Measurements from ENCODE around the gene CPNE6.

CPNE6 gene

GRCh38 chr14:24098927-24099813 lies 27.8 kb downstream of the CPNE6 start:
- no peak for TF ChIP-seq GATA2 (IDR thresholded peaks at IDR 0.05; ENCODE audit: low read depth, low read length)
- no peak for TF ChIP-seq GATA3 (IDR thresholded peaks at IDR 0.05; ENCODE audit: low read depth, low read length)

- no peak for TF ChIP-seq GATA3 (IDR thresholded peaks at IDR 0.05; ENCODE audit: low read depth, low read length)
- TF ChIP-seq GATA2 (IDR thresholded peaks at IDR 0.05; ENCODE audit: low read depth, low read length): no peak
These were observed 29.0 kb downstream of the CPNE6 start for GRCh38 chr14:24100197-24100981.

DNA sequence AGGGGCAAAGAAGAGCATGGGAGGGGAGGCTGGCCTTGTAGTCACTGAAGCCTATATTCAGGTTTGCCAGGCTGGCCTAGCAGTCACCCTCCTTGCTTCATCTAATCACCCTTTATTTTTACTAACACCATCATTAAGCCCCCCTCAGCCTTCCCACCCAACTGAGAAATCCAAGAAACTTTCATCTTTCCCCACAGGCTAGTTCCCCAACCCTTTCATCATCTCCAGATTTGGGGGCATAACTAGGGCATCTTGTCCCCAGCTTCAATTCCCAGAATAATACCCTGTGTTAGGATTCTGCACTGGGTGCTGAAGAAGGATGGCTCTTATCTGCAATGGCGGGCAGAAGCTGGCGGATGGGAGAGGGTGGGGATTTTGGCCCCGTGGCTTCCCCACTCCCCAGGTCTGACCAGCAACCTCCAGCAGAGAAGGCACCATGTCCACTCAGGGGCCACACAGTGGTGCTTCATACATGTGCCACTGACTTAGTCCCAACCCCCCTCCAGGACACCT lies 29.7 kb downstream of the CPNE6 start:
- TF ChIP-seq GATA2 (IDR thresholded peaks at IDR 0.05; ENCODE audit: low read depth, low read length) (no peak), GATA3 (IDR thresholded peaks at IDR 0.05; ENCODE audit: low read depth, low read length) (no peak)

DNA sequence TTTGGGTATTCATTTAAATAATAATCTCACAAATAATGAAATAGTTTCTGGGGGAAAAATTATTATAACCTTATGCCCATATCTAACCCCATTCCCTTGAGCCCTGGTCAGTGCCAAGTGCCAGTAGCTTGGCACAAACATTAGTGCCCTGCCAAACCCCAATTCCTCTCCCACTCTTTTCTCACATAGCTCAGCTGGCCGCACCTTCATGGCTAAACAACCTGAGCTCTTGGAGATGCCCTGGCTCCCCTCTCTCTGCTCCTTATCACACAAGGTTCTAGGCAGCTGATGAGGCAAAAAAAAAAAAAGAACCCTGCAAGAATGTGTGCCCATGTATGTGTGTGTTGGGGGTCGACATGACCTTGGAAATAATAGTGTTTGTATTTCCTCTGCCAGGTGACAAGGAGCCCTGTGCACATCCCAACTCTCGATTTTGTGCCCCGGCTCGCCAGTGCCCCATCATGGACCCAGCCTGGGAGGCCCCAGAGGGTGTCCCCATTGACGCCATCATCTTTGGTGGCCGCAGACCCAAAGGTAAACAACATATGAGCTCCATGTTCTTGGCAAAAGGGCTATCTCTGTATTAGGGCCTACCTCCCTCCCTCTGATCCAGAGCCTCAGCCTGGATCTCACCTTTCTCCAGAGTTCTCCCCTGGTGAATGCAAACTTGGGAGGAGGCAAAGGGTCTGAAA lies 31.1 kb downstream of the CPNE6 start:
- TF ChIP-seq GATA2 (IDR thresholded peaks at IDR 0.05; ENCODE audit: low read depth, low read length) (no peak), GATA3 (IDR thresholded peaks at IDR 0.05; ENCODE audit: low read depth, low read length) (no peak)

GRCh38 chr14:24103451-24103850 lies 32.1 kb downstream of the CPNE6 start:
- TF ChIP-seq GATA2 (IDR thresholded peaks at IDR 0.05; ENCODE audit: low read depth, low read length): no peak
- no peak for TF ChIP-seq GATA3 (IDR thresholded peaks at IDR 0.05; ENCODE audit: low read depth, low read length)

DNA sequence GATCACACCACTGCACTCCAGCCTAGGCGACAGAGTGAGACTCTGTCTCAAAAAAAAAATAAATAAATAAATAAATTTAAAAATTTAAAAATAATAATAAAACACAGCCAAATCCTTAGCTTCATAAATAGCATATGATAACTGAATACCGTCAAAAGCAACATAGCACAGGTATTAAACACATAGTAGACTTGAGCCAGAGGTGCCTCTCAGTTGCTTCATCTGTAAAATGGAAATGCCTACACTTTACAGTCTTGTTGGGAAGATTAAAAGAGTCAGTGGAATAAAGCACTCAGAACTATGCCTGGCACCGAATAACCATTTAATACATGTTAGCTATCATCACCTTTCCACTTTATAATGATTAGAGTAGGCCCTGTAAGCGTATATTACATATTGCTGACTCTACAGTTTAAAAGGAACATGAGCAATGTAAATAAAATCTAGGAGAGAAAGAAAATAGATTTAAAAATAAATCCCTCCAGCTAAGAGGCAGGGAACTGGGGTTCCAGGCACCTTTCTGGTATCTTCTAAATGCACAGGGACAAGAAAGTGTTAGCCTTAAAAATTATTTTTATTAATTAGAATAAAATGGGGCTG lies 35.4 kb downstream of the CPNE6 start:
- TF ChIP-seq GATA3 (IDR thresholded peaks at IDR 0.05; ENCODE audit: low read depth, low read length): no peak
- no peak for TF ChIP-seq GATA2 (IDR thresholded peaks at IDR 0.05; ENCODE audit: low read depth, low read length)

GRCh38 chr14:24108336-24108874 lies 37.0 kb downstream of the CPNE6 start:
- TF ChIP-seq GATA2 (IDR thresholded peaks at IDR 0.05; ENCODE audit: low read depth, low read length) (no peak), GATA3 (IDR thresholded peaks at IDR 0.05; ENCODE audit: low read depth, low read length) (no peak)

DNA sequence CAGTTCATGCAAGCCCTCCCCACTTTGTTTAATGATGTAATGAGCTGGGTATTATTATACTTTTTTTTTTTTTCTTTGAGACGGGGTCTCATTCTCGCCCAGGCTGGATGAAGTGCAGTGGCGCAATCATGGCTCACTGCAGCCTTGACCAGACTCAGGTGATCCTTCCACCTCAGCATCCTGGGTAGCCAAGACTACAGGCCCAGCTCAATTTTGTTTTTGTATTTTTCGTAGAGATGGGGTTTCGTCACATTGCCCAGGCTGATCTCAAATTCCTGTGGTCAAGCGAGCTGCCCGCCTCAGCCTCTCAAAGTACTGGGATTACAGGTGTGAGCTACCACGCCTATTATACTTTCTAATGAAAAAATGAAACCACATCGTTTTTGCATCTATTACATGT lies 38.7 kb downstream of the CPNE6 start:
- no peak for TF ChIP-seq GATA2 (IDR thresholded peaks at IDR 0.05; ENCODE audit: low read depth, low read length)
- TF ChIP-seq GATA3 (IDR thresholded peaks at IDR 0.05; ENCODE audit: low read depth, low read length): no peak

- TF ChIP-seq GATA3 (IDR thresholded peaks at IDR 0.05; ENCODE audit: low read depth, low read length) (no peak), GATA2 (IDR thresholded peaks at IDR 0.05; ENCODE audit: low read depth, low read length) (no peak)
These were observed 39.2 kb downstream of the CPNE6 start for GRCh38 chr14:24110523-24110922.

- TF ChIP-seq GATA3 (IDR thresholded peaks at IDR 0.05; ENCODE audit: low read depth, low read length) (no peak), GATA2 (IDR thresholded peaks at IDR 0.05; ENCODE audit: low read depth, low read length) (no peak)
These were observed 42.0 kb downstream of the CPNE6 start for GRCh38 chr14:24113379-24113800.

GRCh38 chr14:24113801-24114531 lies 42.6 kb downstream of the CPNE6 start:
- TF ChIP-seq GATA2 (IDR thresholded peaks at IDR 0.05; ENCODE audit: low read depth, low read length) (no peak), GATA3 (IDR thresholded peaks at IDR 0.05; ENCODE audit: low read depth, low read length) (no peak)

DNA sequence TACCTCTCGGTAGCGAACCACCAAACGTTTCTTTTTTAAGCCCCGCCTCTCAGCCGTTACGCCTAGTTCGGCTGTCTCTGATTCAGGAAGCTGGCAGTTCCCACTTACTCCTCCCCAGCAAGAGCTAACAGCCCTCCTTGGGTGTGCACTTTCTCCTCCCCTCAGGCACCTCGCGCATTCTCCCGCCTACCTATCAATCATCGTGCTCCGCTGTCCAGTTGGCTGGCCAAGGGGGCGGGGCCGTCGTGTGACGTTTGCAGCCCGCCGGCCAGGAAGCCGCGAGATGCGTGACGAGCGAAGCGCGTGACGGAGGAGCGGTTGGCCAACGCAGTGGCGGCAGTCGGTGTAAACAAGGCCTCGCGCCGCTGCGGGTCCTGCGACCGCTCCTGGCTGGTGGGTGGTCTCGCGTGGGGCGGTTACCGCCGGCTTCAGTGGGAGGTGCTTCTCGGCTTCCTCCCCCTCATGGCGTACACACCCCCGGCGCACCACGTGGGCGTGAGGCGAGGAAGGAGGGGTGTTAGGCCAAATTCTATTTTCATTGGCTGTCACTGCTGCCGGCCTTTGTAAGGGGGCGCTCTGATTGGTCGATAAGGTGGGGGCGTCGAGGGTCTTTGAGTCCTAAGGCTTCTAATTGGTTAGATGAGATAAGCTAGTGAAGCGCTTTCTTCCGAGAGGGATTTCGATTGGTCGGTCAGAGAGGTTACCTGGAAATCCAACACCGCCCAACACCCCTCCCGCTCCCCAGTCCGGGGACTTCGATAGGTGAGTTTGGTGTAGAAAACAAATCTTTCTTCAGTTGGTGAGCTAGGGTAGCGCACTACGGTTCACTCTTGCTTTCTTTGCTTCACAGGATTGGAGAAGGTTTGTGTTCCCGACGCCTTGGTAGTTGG lies 43.4 kb downstream of the CPNE6 start, which contains the start of the genes DCAF11 and NRL:
DCAF11 (plus strand) TSS at position 246 of the 890 bp plus-strand sequence. CDS start 818 bp downstream, outside the sequence.
NRL (minus strand) TSS at position 418 of the 890 bp plus-strand sequence. CDS start 32,101 bp downstream, outside the sequence.
- TF ChIP-seq GATA3 (IDR thresholded peaks at IDR 0.05; ENCODE audit: low read depth, low read length): no peak

Measured in SH-SY5Y (cell line).